Subcutaneous adipose tissue (tissue), 4 donors: ENCODE data around the gene SAMD4A. TPM values are rescaled to one million over a fixed set of nuclear protein-coding genes. Genes with fewer than 3 reads are reported as not detected.

Experiments
- CTCF ChIP-seq: fragments of 450-650 bp; IDR thresholded peaks from one replicate; pipeline ENCODE4 v1.5.1; 2016; ENCODE audit warnings: low read depth, mild to moderate bottlenecking, control low read depth, antibody characterized with exemption, moderate library complexity
- total RNA-seq, 4 donors: library from RNA; depleted of rRNA; stranded (reverse); fragments of >200 nt; gene quantifications; one replicate each; pipeline ENCODE4 v1.1.0, GENCODE V29; 2016

The SAMD4A gene
- total RNA-seq, 4 donors from 2014 or later: 30.0 to 65.9 (median 39.7) TPM

- no peak for TF ChIP-seq CTCF
Measured at GRCh38 chr14:54704768-54705167, 137.8 kb downstream of the SAMD4A start.

GRCh38 chr14:54706769-54707168, 139.8 kb downstream of the SAMD4A start:
- no peak for TF ChIP-seq CTCF

GRCh38 chr14:54708161-54708560, 141.2 kb downstream of the SAMD4A start:
- no peak for TF ChIP-seq CTCF

GRCh38 chr14:54708982-54709381, 142.1 kb downstream of the SAMD4A start:
- TF ChIP-seq CTCF: no peak

- TF ChIP-seq CTCF: no peak
Measured at GRCh38 chr14:54709444-54709843, 142.5 kb downstream of the SAMD4A start.

- no peak for TF ChIP-seq CTCF
Measured at GRCh38 chr14:54709867-54710266, 142.9 kb downstream of the SAMD4A start.

- no peak for TF ChIP-seq CTCF
Measured at GRCh38 chr14:54711312-54711711, 144.4 kb downstream of the SAMD4A start.
